ENCODE measurements around the gene IL16.

- no peak for TF ChIP-seq EZH2 (IDR thresholded peaks at IDR 0.05; ENCODE audit: insufficient read depth, poor library complexity, severe bottlenecking)
- no peak for TF ChIP-seq EZH2phosphoT487 (IDR thresholded peaks at IDR 0.05; ENCODE audit: insufficient read depth, low read depth)
Measured at GRCh38 chr15:81296186-81296585, 99.5 kb downstream of the IL16 start.
